HG02970 (cell line): ENCODE results near the gene ACSL4.

Experiments used
- ATAC-seq: cut with Tn5 transposase; IDR thresholded peaks from one replicate; pipeline ENCODE4 v1.9.1; 2021; ENCODE audit warnings: mild to moderate bottlenecking, moderate library complexity, moderate number of reproducible peaks; ENCODE audit not compliant: unreplicated experiment, low FRiP score

ACSL4 gene

DNA sequence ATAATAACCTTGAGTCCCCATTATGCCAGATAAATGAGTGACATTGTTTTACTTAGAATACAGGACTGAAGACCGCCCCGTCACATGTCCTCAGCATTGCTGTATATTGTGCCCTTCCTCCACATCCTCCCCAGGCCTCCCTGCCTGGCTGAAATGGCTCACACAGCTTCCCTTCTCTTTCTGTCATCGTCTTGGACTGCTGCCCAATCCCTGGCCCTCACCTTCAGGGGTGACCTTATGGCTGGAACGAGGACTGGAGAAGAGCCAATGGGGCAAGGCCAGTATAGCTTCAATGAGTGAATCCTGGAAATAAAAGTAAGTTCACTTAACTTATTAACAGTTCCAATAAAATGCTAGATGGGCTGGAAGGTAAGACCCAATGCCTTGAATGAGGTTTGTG is 110.8 kb downstream of the ACSL4 start:
- ATAC-seq: no peak

DNA sequence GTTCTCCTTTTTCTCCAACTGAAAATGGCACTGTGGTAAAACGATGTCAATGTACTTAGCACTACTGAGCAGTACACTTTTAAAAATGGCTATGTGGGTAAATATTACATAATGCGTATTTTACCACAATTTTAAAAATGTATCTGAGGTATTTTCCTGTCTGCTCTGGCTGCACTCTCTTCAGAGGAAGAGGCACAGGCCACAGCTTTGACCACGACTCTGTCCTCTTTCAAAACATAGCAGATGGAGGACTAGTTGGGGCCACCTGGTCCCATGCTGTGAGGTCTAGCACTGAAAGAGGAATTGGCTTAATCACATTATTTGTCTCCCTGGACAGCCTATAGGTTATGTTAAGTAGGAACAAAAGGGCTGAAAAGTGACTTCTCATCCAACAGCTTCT is 113.3 kb downstream of the ACSL4 start:
- ATAC-seq: no peak

DNA sequence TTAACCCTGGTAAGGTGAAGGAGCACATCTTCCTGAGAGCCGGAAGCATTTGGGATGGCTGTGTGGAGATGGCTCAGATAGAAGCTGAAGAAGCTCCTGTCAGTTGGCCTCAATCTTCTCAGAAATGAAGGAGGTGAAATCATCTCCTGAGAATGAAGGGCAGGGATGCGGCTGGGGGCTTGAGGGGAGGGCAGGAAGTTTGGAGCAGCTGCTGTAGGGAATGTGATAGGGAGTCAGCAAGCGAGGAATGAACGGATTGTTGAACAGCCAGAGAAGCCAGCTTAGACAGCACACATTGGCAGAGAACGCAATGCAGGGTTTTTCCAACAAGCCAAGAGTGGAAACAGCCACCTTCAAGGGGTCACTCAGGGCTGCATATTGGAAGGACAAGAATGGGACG is 118.1 kb downstream of the ACSL4 start:
- ATAC-seq: no peak

DNA sequence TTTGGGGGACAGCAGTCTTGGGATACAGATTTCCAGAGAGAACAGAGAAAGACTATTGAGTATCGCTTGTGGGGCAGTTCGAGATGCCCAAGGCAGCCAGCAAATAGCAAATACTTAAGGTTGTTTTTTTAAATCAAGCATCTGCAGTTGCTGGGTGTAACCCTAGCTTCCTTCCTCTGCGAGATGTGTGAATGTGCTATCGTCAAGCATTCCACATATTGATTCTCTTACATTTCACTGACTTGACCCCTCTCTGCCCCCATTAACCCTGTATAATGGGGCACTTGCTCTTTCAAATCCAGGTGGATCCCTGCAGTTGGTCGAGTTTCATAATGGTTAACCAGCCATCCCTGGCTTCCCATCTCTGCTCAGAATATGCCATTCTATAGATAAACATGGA is 131.6 kb downstream of the ACSL4 start:
- no peak for ATAC-seq

DNA sequence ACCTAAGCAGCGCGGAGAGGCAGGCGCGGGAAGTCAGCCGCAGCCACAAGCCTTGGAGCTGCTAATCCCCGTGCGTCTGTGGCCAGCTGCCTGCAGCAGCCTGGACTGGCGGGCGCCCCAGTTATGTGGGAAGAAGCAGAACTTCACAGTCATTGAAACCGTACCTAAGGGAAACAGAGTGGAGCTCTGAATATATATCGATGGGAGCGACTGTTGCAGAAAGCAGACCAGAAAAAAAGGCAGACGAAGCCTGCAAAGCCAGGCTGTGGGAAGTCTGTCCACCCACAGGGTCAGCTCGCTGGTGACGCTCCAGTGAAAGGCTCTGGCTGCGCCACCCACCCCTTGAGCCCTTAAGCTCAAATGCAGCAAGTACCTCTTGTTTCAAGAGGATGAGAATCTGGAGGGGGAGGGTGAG is 132.8 kb downstream of the ACSL4 start:
- no peak for ATAC-seq

DNA sequence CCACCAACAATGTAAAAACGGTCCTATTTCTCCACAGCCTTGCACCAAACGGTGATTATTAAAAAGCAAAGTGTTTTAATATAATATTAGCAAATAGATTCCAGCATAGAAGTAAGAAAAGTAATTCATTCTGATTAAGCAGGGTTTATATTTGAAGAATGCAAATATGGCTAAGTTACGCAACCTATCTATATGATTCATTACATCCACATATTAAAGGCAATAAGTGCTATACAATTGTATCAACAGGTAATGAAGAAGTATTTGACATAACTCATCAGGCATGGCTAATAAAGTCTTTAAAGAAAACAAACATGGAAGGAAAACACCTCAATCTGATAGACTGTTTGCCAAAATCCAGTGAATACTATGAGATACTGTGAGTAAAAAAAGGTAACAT is 137.0 kb downstream of the ACSL4 start:
- ATAC-seq: no peak
